SK-N-SH (cell line): Measurements from ENCODE around the gene RCAN1. TPM values are rescaled to one million over a fixed set of nuclear protein-coding genes. Genes with fewer than 3 reads are reported as not detected.

Experiments used
- CTCF ChIA-PET: fragments of 300-600, 350-600 bp; formaldehyde crosslinking; extraction: SDS; loops from one replicate; lab custom pipeline; 2021; lab: Yijun Ruan, JAX
- POLR2A ChIA-PET: fragments of 350-600 bp; sonication (Branson Sonifier 250); formaldehyde crosslinking; extraction: SDS; loops from one replicate; lab custom pipeline; 2020; ENCODE audit warnings: antibody characterized with exemption, inconsistent platforms; lab: Yijun Ruan, JAX
- DNase-seq: peaks from one replicate; pipeline ENCODE4 v3.0.0; 2012
- H2AFZ ChIP-seq: fragments of 200-600 bp; sonication (generic); 2 replicates; pipeline ENCODE4 v1.8.1; 2016; ENCODE audit warnings: antibody characterized with exemption, mild to moderate bottlenecking, low read depth
- H3F3A ChIP-seq: fragments of 200-600 bp; sonication (generic); replicated peaks from 2 replicates; pipeline ENCODE3; 2016; ENCODE audit warnings: antibody characterized with exemption, mild to moderate bottlenecking; ENCODE audit not compliant: insufficient read depth
- H3K27ac ChIP-seq, 2 experiments: fragments of 200-500 bp in 1 of 2; fragments of 200-600 bp in 1 of 2; sonication (Bioruptor generic) in 1 of 2; sonication (generic), shearing (Covaris generic) in 1 of 2; 2 replicates each; pipeline versions ENCODE4 v1.5.1 to v1.6.1; 2014 to 2016; ENCODE audit warnings: low read depth in 2 of 2, inconsistent platforms in 1 of 2, low read length in 1 of 2, mild to moderate bottlenecking in 1 of 2, mixed read lengths in 1 of 2
- H3K27me3 ChIP-seq: fragments of 200-600 bp; sonication (generic), shearing (Covaris generic); 2 replicates; pipeline ENCODE4 v1.6.1; 2016; ENCODE audit warnings: mixed run types; ENCODE audit not compliant: insufficient read depth
- H3K36me3 ChIP-seq, 2 experiments: fragments of 200-500 bp in 1 of 2; fragments of 200-600 bp in 1 of 2; sonication (Bioruptor generic) in 1 of 2; sonication (generic) in 1 of 2; replicated peaks in 1 of 2; 2 replicates each; pipeline versions ENCODE3 to v1.5.1; 2014 to 2016; ENCODE audit warnings: low read length in 1 of 2, mild to moderate bottlenecking in 1 of 2; ENCODE audit not compliant: insufficient read depth in 2 of 2, control insufficient read depth in 1 of 2
- H3K4me1 ChIP-seq, 2 experiments: fragments of 200-500 bp in 1 of 2; fragments of 200-600 bp in 1 of 2; sonication (Bioruptor generic) in 1 of 2; sonication (generic), shearing (Covaris generic) in 1 of 2; 2 replicates each; pipeline versions ENCODE4 v1.5.1 to v1.6.1; 2014 to 2016; ENCODE audit warnings: low read depth in 1 of 2, low read length in 1 of 2, mixed run types in 1 of 2; ENCODE audit not compliant: insufficient read depth in 2 of 2, control insufficient read depth in 1 of 2
- H3K4me2 ChIP-seq: fragments of 200-600 bp; sonication (generic), shearing (Covaris generic); 2 replicates; pipeline ENCODE4 v1.6.1; 2017; ENCODE audit warnings: mixed run types
- H3K4me3 ChIP-seq, 2 experiments: fragments of 200-500 bp in 1 of 2; fragments of 200-600 bp in 1 of 2; sonication (Bioruptor generic) in 1 of 2; sonication (generic), shearing (Covaris generic) in 1 of 2; 2 replicates each; pipeline versions ENCODE4 v1.5.1 to v1.8.1; 2014 to 2016; ENCODE audit warnings: low read depth in 2 of 2, inconsistent platforms in 1 of 2, low read length in 1 of 2, mild to moderate bottlenecking in 1 of 2, mixed read lengths in 1 of 2, moderate library complexity in 1 of 2
- H3K79me2 ChIP-seq: fragments of 200-600 bp; sonication (generic); 2 replicates; pipeline ENCODE4 v1.8.1; 2017; ENCODE audit warnings: mild to moderate bottlenecking; ENCODE audit not compliant: insufficient read depth
- H3K9ac ChIP-seq: fragments of 200-600 bp; sonication (generic); 2 replicates; pipeline ENCODE4 v1.6.1; 2017; ENCODE audit warnings: mixed run types
- H3K9me2 ChIP-seq: fragments of 200-600 bp; sonication (generic); 2 replicates; pipeline ENCODE4 v1.6.1; 2017; ENCODE audit warnings: mixed run types
- H3K9me3 ChIP-seq: fragments of 200-600 bp; sonication (generic); 2 replicates; pipeline ENCODE4 v1.6.1; 2017; ENCODE audit warnings: mixed run types, mild to moderate bottlenecking, moderate library complexity
- H4K20me1 ChIP-seq: fragments of 200-600 bp; sonication (generic); 2 replicates; pipeline ENCODE4 v1.6.1; 2017; ENCODE audit warnings: mild to moderate bottlenecking, mixed run types; ENCODE audit not compliant: insufficient read depth
- CTCF ChIP-seq: fragments of 200-600 bp; sonication (generic); IDR thresholded peaks from 2 replicates; pipeline ENCODE4 v1.6.1; 2017; ENCODE audit warnings: antibody characterized with exemption, mild to moderate bottlenecking, moderate library complexity
- EP300 ChIP-seq, 2 experiments: IDR thresholded peaks; 2 replicates each; pipeline versions ENCODE4 v1.4.0 to v1.6.1; 2012; ENCODE audit warnings: borderline replicate concordance in 1 of 2, low read depth in 1 of 2, low read length in 1 of 2
- FOSL2 ChIP-seq: IDR thresholded peaks from 2 replicates; pipeline ENCODE4 v1.4.0; 2012; ENCODE audit warnings: low read depth, mild to moderate bottlenecking, moderate library complexity, borderline replicate concordance
- FOXJ3 ChIP-seq: sonication (generic); formaldehyde crosslinking; IDR thresholded peaks from 2 replicates; pipeline ENCODE4 v1.5.1; 2020; ENCODE audit warnings: mild to moderate bottlenecking, missing genetic modification reagents
- GATA2 ChIP-seq: sonication (generic); formaldehyde crosslinking; IDR thresholded peaks from 2 replicates; pipeline ENCODE4 v1.5.0; 2020; ENCODE audit warnings: mild to moderate bottlenecking, missing genetic modification reagents
- JUND ChIP-seq: IDR thresholded peaks from 2 replicates; pipeline ENCODE4 v1.4.0; 2012
- MEF2A ChIP-seq: IDR thresholded peaks from 2 replicates; pipeline ENCODE4 v1.4.0; 2012; ENCODE audit warnings: low read depth, borderline replicate concordance
- RAD21 ChIP-seq: IDR thresholded peaks from 2 replicates; pipeline ENCODE4 v1.6.1; 2012; ENCODE audit warnings: mild to moderate bottlenecking, low read length
- RXRA ChIP-seq: IDR thresholded peaks from 2 replicates; pipeline ENCODE4 v1.4.0; 2012; ENCODE audit warnings: low read depth, mild to moderate bottlenecking, borderline replicate concordance
- SIN3A ChIP-seq: IDR thresholded peaks from 2 replicates; pipeline ENCODE4 v1.6.1; 2012; ENCODE audit warnings: low read depth, mild to moderate bottlenecking, low read length, moderate library complexity, borderline replicate concordance
- SMC3 ChIP-seq: IDR thresholded peaks from 2 replicates; pipeline ENCODE4 v1.6.1; 2012; ENCODE audit warnings: low read depth, low read length, improper control_type of control experiment
- TAF1 ChIP-seq: IDR thresholded peaks from 2 replicates; pipeline ENCODE4 v1.6.1; 2012; ENCODE audit warnings: low read depth, mild to moderate bottlenecking, low read length, moderate library complexity, borderline replicate concordance
- TCF12 ChIP-seq: IDR thresholded peaks from 2 replicates; pipeline ENCODE4 v1.4.0; 2012
- WGBS: methylation state at CpG from one replicate; pipeline ENCODE4 v1.1.6; 2017; ENCODE audit warnings: low lambda C conversion rate; 5-methylcytosine and 5-hydroxymethylcytosine counted together
- polyA plus RNA-seq, 3 experiments: library from polyadenylated mRNA; depleted of rRNA; stranded (reverse); fragments of >200 nt; gene quantifications; 2 replicates each; pipeline ENCODE4 v1.2.3, GENCODE V29; 2012

RCAN1 gene
- polyA plus RNA-seq, 1 of the 3 experiments (the other 2 are of a cell fraction): 16.7 TPM

- Histone ChIP-seq H3K36me3 (peaks cover under 1 to 3% of the 10 kb centered on the region in 2 experiments), H3K27ac (no peak overlapping the region), H4K20me1 (no peaks in the 10 kb centered on the region), H3K9me3 (no peaks in the 10 kb centered on the region), H3F3A (peaks cover 7% of the 10 kb centered on the region), H3K9ac (no peak overlapping the region), H3K4me3 (no peak overlapping the region), H3K27me3 (no peaks in the 10 kb centered on the region), H2AFZ (no peak overlapping the region), H3K4me1 (no peaks in the 10 kb centered on the region), H3K79me2 (no peaks in the 10 kb centered on the region), H3K4me2 (no peak overlapping the region), H3K9me2 (no peaks in the 10 kb centered on the region)
- ChIA-PET POLR2A (no interaction called here), CTCF (interaction anchor here (0.6 to 1.5 kb wide), 7 partner anchors 8 to 120 kb away, joined by 3 to 7 read pairs (median 4); no protein-coding TSS in a partner anchor)
- TF ChIP-seq GATA2 (CRISPR knock-in tag): no peak
- TF ChIP-seq FOXJ3 (CRISPR knock-in tag): no peak
- TF ChIP-seq TCF12: no peak
- no peak for TF ChIP-seq RXRA
- TF ChIP-seq TAF1: no peak
- WGBS: 84% methylated on average over 4 of the region's 5 CpGs
- no peak for DNase-seq
These were observed 103.7 kb downstream of the RCAN1 start for GRCh38 chr21:34511181-34511580.

DNA sequence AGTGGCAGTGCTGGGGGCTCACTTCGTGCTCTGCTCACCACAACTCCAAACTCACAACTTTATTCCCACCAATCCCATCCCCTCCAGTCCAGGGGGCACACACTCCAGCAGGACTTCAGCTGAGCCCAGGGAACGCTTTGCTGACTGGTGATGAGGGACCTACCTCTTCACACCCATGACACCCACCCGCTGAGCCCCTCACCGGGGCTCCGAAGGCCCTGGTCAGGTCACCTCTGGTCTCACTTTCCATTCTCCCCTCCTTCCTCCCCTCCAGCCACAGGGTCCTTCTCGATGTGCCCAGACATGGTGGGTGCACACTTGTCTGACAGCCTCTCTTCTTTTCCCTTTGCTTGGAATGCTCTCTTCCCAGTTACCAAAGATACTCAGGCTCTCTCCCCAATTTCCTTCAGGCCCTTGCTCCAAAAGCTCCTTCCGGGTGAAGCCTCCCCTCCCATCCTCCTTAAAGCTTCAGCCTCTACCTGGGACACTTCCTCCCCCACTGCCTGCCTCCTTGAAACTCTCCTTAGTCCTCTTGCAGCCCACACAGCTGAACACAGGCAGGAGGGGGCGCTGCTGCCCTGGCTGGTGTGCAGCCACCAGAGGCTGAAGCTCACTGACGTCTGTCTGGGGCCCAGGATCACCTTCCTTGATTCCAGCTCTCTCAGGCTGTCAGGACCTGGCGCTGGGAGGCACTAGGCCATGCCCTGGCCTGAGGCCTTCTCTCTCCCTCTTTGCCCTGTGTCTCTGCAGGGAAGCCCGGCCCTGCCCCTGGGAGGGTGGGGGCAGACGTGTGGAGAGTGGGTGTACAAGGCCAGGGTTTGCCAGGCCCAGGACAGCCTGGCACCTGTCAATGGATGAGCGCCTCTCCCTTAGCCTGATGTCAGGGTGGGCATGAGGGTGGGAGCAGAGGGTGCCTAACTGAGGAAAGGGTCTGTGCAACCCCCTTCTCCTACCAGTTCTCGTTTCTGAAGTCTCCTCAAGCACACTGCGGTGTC, 104.5 kb downstream of the RCAN1 start:
- Histone ChIP-seq H2AFZ (no peak overlapping the region), H3K4me3 (no peak overlapping the region; a peak in 1 of 4 replicates), H3K27ac (no peak overlapping the region), H3K9me2 (no peaks in the 10 kb centered on the region), H3K9ac (no peak overlapping the region), H3K27me3 (no peaks in the 10 kb centered on the region), H3K4me2 (no peak overlapping the region), H3K4me1 (no peaks in the 10 kb centered on the region), H3K9me3 (no peaks in the 10 kb centered on the region), H3F3A (peaks cover 1% of the 10 kb centered on the region), H3K79me2 (no peaks in the 10 kb centered on the region), H3K36me3 (no peaks in the 10 kb centered on the region), H4K20me1 (no peaks in the 10 kb centered on the region)
- POLR2A ChIA-PET: no interaction called here
- CTCF ChIA-PET: interaction anchor here (0.6 to 1.5 kb wide), 8 partner anchors 9 to 121 kb away, joined by 3 to 7 read pairs (median 4); no protein-coding TSS in a partner anchor
- WGBS: 58% methylated on average over 12 of the region's 15 CpGs
- TF ChIP-seq MEF2A (no peak), RAD21 (peak; percentile 73), FOSL2 (no peak), CTCF (peak; percentile 79), JUND (no peak), TCF12 (no peak), SMC3 (peak; percentile 92), SIN3A (0 out of 2 replicates have a peak, but pooled peaks have one; percentile 12), EP300 (IDR thresholded peaks at IDR 0.05; ENCODE audit: borderline replicate concordance in 1 of 2, low read depth in 1 of 2, low read length in 1 of 2) (no peak)
- peak; percentile 27 for DNase-seq
